Mesothelial cell of epicardium (in vitro differentiated cells): ENCODE results near the gene CCNK. TPM values are rescaled to one million over a fixed set of nuclear protein-coding genes. Genes with fewer than 3 reads are reported as not detected.

Experiments used
- DNase-seq, 2 experiments: peaks; one replicate each; pipeline ENCODE4 v3.0.0; 2021; ENCODE audit warnings: low spot score in 2 of 2; ENCODE audit not compliant: unreplicated experiment in 2 of 2
- H3K27ac Mint-ChIP-seq: 2 replicates; pipeline ENCODE4 v1.8.0; 2021; ENCODE audit warnings: mixed read lengths
- H3K27me3 Mint-ChIP-seq: 2 replicates; pipeline ENCODE4 v1.8.0; 2021; ENCODE audit warnings: low read depth, mixed read lengths
- H3K36me3 Mint-ChIP-seq: 2 replicates; pipeline ENCODE4 v1.8.0; 2021; ENCODE audit warnings: mixed read lengths
- H3K4me1 Mint-ChIP-seq: 2 replicates; pipeline ENCODE4 v1.8.0; 2021; ENCODE audit warnings: mixed read lengths
- H3K4me3 Mint-ChIP-seq: 2 replicates; pipeline ENCODE4 v1.8.0; 2021; ENCODE audit warnings: mild to moderate bottlenecking, moderate library complexity, mixed read lengths
- H3K9me3 Mint-ChIP-seq: 2 replicates; pipeline ENCODE4 v1.8.0; 2021; ENCODE audit warnings: mixed read lengths
- CTCF ChIP-seq: fragments of 200-600 bp; sonication (generic); IDR thresholded peaks from one replicate; pipeline ENCODE4 v1.5.0; 2021; ENCODE audit warnings: antibody characterized with exemption; ENCODE audit not compliant: unreplicated experiment
- total RNA-seq: library from RNA; stranded (reverse); gene quantifications from 3 replicates; pipeline ENCODE4 v1.2.1, GENCODE V29; 2021

CCNK gene
- total RNA-seq, 1 donor from 2014 or later: 65.1 TPM

- Mint-ChIP-seq H3K36me3 (no peaks in the 10 kb centered on the region), H3K9me3 (no peaks in the 10 kb centered on the region), H3K27me3 (no peaks in the 10 kb centered on the region), H3K4me3 (no peak overlapping the region), H3K27ac (no peak overlapping the region), H3K4me1 (peaks cover 45% of the 10 kb centered on the region)
- no peak for TF ChIP-seq CTCF
- DNase-seq: no peak
These were observed 53.7 kb downstream of the CCNK start for GRCh38 chr14:99534863-99535262.

DNA sequence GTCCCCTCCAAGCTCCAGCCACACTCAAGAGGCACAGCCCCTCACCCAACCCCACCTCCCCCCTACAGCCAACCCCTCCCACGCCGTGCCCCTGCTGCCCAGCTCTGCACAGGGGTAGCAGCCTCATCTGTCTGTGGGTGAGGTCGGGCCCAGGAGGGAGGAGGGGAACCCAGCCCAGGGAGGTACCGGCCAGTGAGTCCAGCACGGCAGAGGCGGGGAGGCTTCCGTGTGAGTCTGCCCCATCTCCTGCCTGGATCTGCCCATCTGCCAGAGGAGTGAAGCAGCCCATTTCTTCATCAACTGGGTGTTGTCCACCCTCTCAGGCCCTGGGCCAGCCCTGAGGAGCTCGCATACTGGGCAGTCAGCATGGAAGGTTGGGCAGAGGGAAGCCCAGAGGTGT, 54.2 kb downstream of the CCNK start:
- no peaks in the 10 kb centered on the region for H3K27me3 Mint-ChIP-seq
- TF ChIP-seq CTCF: no peak
- H3K4me1 Mint-ChIP-seq: peaks cover 46% of the 10 kb centered on the region
- H3K9me3 Mint-ChIP-seq: no peaks in the 10 kb centered on the region
- no peak overlapping the region for H3K4me3 Mint-ChIP-seq
- no peaks in the 10 kb centered on the region for H3K36me3 Mint-ChIP-seq
- DNase-seq: no peak
- no peak overlapping the region for H3K27ac Mint-ChIP-seq

GRCh38 chr14:99535908-99536778, 54.9 kb downstream of the CCNK start:
- H3K4me1 Mint-ChIP-seq: peaks cover 42% of the 10 kb centered on the region
- TF ChIP-seq CTCF: no peak
- no peaks in the 10 kb centered on the region for H3K27me3 Mint-ChIP-seq
- H3K9me3 Mint-ChIP-seq: no peaks in the 10 kb centered on the region
- H3K36me3 Mint-ChIP-seq: no peaks in the 10 kb centered on the region
- H3K4me3 Mint-ChIP-seq: no peak overlapping the region
- peak overlapping the region; percentile 64 for H3K27ac Mint-ChIP-seq
- DNase-seq: no peak

DNA sequence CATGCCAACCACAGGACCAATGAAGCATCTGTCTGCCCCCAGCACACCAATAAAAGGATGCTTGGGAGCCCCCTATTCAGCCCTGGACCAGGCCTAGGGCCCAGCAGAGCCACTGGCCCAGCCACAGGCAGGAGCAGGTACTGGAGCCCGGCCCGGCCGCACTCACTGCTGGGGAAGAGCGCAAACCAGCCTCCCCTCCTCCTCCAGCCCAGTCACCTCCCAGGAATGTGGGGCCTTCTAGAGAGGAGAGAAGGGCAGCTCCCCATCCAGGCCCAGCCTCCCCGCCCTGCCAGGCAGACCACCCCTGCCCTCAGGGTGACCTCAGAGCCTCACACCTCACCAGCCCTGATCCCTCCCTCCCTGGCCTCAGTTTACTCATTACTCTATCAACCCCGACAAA, 56.2 kb downstream of the CCNK start:
- Mint-ChIP-seq H3K4me1 (peaks cover 48% of the 10 kb centered on the region), H3K9me3 (no peaks in the 10 kb centered on the region), H3K36me3 (no peaks in the 10 kb centered on the region), H3K27ac (peak overlapping the region; percentile 86), H3K4me3 (no peak overlapping the region), H3K27me3 (no peaks in the 10 kb centered on the region)
- peak in 1 of 2 experiments; percentile 59 for DNase-seq
- no peak for TF ChIP-seq CTCF

DNA sequence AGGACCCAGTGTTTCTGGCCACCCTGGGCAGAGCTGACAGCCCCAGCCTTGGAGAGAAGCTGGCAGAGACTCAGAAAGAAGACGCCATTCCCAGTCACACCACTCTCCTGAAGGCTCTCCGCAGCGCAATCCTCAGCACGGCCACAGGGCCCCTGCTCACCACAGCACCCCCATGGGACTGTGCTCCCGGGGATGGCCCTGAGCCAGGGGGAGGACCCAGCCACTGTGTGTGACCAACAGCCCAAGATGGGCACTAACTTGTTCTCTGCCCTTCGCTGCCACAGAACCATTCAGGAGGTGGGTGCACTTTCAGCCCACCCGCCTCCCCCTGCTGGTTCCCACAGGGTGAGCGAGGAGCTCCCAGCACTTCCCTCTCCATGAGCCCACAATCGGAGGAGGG, 57.1 kb downstream of the CCNK start:
- Mint-ChIP-seq H3K4me3 (no peak overlapping the region), H3K27ac (peak overlapping the region; percentile 86), H3K9me3 (no peaks in the 10 kb centered on the region), H3K4me1 (peaks cover 48% of the 10 kb centered on the region), H3K36me3 (no peaks in the 10 kb centered on the region), H3K27me3 (no peaks in the 10 kb centered on the region)
- TF ChIP-seq CTCF: no peak
- DNase-seq: no peak
